Activated naive CD4-positive, alpha-beta T cell (primary cell): ENCODE measurements around the gene JMY.

Experiments
- DNase-seq, 4 experiments: peaks; one replicate each; lab custom pipeline; 2025; lab: John Stamatoyannopoulos, UW

The JMY gene

DNA sequence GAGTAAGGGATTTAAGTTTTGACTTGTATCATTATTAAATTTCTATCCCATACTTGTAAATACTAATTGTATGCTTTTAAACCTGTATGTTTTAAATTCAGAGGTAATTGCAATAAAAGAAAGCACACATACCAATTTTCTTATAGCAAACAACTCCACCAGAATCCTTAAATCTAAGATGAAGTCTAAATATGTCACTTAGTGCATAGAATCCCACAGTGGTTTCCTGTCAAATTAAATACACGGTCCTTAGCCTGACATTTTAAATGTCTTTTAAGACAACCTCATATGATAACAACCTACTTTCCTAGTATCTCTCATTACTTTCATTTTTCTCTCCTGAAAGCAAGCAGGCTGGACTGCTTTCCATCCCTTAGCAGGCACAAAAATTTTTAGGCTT is 52.0 kb downstream of the JMY start:
- no peak for DNase-seq

DNA sequence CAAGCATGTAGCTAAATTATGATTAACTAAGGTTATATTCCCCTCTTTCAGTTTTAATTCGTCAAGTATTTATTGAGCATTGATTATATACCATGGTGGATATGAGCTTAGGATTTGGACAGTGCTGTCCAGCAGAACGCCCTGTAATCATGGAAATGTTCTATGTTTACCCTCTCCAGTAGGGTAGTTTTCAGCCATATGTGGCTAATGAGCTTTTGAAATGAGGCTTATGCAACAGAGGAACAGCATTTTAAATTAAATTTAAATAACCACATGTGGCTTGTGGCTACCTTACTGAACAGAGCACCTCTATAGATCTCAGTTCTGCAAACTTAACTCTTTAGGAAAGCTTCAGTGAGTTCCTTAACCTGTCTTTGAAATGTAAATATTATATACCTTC is 59.1 kb downstream of the JMY start:
- no peak for DNase-seq

DNA sequence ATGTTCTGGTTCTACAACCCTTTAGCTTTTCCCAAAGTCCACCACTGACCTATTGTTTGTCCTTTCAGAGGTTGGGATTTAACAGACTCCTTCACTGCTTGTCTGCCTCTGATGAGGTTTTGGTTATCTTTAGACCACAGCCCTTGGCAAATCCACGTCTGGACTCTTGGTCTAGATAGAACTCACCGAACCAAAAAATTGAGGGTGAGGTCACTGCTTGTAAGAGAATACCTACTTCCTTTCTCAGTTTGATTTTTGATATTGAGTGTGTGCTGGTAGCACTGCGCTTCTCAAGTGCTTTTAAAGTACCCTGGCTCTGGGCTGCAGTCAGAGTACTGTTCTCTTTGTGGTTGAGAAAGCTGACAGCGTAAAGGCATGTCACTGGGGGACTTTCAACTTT is 61.7 kb downstream of the JMY start:
- no peak for DNase-seq

DNA sequence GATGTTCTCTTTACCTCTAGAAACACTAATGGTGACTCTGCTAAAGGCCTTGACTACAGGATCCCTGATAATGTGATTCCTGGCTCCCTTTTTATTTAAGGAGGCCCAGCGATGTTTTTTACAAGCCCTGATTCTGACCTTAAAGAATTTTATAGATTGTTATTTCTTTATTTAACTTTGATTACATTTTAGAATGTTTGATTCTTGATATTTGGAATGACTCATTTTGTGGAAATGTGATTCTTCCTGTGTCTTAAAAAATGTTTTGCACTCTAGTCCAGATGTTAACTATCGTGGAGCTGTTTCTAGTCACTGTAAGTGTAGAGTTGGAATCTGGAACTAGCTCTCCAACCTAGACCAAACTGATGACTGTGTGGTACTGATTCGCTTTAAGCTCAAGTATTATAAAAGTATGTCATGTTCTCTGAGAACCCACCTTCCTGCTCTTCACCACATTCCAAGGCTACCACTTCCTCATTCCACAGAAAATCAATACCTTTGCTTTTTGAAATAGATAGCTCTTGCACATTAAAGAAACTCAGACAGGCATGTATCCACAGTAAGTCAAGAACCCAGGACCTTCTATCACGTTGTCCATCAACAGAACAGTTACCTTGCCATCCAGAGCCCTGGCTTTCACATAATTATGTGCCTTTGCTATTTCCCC is 65.2 kb downstream of the JMY start:
- DNase-seq, result no peak

DNA sequence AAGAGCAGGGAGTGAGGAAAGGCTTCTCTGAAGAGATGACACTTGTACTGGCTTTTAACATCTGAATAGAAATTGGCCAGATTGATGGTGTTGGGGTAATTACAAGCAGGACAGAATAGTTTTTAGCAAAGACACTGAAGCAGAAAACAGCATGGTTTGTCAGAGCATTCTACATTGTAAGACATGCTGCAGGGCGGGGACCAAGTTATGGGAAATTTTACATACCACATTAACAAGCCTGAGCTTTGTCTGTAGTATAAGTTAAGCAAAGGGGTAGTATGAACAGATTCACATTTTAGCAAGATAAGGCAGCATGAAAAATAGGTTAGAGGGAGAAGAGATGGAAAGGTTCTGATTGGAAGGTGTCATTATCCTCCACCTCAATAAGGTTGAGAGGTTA is 66.5 kb downstream of the JMY start:
- no peak for DNase-seq

DNA sequence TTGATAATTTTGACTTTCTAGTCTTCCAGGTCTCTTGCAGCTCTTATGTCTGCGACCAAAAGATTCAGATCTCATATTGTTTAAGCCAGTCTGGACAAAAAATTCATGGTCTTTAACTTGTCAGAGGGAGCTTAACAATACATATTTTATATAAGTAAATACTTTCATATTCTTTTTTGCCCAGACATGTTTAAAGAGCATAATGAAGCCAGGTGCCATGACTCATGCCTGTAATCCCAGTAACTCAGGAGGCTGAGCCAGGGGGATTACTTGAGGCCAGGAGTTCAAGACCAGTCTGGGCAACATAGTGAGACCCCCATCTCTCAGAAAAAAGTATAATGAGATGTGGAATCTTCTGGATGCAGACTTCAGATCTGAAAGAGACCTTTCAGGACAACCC is 69.8 kb downstream of the JMY start:
- DNase-seq, result no peak

DNA sequence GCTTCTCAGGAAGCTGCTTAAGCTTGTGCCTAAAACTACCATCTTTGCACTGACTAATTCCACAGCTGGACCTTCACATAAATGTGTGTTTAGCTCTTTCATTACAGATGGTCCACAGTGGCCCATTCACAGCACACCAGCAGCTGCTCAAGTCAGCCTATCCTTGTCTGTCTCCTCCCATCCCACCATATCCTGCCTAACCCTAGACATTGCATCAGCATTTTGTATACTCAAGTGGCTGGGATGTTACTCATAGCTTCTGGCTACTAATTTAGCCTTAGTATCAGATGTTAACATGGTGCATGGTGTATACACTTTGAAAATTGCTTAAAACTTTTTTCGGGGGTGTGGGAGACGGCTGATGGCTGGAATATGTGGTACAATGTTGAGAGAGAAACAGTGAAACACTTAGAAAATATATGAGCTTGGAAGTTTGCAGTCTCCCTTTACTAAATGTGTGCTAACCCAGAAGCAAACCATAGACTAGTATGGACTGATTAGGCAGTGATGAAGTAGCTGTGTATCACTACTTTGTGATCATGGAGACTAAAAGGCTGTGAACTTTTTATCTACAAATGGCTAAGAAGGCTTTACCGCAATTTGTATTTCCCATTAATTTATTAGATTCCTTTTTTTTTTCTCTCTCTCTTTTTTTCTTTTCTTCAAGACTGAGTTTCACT is 83.1 kb downstream of the JMY start:
- no peak for DNase-seq

DNA sequence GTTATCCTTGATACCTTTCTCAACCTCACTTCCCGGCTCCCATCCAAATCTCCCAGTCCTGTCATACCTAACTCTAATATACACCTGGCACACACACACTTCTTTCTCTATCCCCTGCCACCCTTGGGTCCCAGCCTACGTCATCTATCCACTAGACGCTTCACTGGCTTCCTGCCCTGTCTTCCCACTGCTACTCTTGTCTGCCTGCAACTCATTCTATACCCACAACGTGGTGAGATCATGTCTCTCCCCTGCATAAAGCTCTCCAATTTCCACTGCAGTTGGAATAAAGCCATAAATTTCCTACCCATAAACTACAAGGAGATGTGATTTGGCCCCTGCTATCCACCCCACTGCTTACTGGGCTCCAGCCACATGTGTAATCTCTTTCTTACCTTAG is 93.5 kb downstream of the JMY start:
- no peak for DNase-seq

DNA sequence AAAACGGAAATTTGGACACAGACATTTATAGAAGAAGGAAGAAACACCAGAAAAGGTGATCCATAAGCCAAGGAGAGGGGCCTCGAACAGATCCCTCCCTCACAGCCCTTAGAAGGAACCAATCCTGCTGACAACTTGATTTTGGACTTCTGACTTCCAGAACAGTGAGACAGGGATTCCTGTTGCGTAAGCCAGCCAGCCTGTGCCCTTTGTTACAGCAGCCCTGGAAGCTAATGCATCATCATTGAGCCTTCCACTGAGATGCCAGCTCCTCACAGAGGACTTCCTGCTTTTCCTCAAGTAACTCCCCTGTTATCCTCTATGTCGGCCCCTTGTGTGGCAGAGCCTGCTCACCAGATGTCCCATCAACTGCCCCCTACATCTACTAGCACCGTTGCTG is 94.1 kb downstream of the JMY start:
- DNase-seq, result no peak

DNA sequence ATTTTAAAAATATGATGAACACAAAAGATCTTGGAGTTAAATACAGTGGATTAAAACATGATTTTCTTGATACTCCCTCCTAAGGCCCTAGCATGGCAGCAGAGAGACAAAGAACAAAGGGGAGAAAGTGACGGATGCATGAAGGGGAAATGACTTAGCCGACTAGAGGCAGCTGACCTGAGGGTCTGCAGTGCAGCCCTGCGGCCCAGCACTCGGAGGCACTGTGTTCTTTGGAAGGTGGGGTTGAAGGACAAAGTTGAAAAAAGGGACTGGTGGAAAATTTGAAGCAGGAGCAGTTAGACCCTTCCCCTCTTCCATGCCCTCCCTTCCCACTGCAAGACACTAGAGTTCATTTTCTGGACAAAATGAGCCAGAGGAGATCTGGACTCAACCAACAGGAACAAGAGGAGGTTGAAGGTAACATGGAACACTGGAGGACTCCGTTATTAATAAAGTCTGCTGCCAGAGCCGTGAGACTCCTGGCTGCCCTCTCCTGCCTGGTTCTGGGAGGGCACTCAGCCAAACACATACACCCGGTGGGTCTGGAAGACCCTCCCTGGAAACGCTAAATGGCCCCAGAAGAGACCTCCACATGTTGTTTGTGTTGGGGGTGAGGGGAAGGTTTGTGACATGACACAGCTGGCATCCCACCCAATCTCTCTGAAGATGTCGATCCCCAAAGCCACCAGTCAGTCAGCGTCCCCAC is 98.1 kb downstream of the JMY start:
- no peak for DNase-seq

DNA sequence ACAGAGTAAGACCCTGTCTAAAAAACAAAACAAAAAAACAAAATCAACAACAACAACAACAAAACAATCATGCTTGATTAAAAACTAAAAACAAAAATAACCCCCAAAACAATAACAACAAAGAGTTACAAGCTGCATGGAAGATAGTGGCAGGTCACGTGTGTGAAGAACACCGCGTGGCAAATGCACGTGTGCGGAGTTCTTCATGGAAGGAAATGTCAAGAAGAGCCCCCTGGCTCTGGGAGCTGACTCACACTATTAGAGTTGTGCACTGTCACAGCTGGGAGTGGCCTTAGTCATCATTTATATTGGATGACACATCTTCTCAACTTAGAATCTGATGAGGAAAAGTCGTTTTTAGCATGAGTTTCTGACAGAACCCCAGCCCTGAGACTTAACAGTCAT is 110.5 kb downstream of the JMY start:
- no peak for DNase-seq

DNA sequence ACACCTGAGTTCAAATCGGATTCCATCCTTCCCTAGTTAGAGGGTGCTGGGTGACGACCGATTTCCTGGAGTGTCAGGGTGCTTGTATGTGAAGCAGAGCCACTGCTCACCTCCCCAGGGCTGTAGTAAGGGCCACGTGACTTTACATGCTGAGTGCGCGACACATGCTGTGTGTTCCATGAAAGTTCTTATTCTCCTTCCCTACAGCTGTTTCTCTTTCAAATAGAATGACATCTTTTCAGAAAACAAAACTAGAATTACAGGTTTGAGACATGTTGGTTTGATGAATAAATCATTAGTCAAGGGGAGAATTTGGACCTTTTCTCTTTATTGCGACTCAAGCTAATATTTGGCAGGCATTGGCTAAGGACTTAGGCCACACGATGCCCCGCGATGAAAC is 113.1 kb downstream of the JMY start:
- no peak for DNase-seq

DNA sequence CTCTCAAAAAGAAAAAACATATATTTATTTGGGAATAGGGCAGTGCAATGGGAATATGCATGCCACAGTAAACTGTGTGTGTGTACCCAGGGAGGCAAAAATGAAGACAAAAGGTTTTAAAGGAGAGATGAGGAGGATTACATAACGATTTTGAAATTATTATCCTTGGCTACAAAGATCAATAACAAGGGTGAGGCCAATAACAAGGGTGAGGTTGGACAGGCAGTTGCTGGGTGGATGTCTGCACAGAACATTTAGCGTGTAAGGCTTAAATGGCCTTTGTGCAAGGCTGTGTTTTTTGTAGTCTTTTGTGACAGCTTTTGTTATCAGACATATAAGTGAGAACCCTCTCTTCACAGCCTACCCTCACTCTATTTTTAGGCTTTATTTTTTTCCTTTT is 114.0 kb downstream of the JMY start:
- DNase-seq, result no peak

DNA sequence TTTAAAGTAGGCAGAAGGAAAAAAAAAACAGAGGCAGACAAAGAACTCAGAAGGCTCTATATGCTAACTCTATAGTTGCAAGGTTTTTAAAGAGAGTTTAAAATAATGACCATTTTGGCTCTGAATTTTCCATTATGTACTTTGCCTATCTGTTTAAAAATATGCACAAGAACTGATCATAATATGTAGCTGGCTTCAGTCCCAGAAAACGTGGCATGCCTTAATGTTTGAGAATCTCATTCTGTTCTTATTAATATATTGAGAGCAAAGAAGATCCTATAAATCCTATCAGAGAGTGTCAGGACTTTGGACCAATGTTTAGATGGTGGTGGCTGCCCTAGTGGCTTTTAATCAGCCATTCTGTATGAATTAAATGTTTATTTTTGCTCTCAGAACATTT is 121.5 kb downstream of the JMY start:
- no peak for DNase-seq
